PC-9 (cell line): ENCODE data around the gene CDH19.

Source experiments
- CTCF ChIP-seq: fragments of 200-600 bp; sonication (generic); conservative IDR thresholded peaks from 2 replicates; pipeline ENCODE4 v1.6.1; 2017; ENCODE audit warnings: mixed run types, antibody characterized with exemption, mild to moderate bottlenecking, moderate library complexity
- EZH2 ChIP-seq: fragments of 200-600 bp; sonication (generic); IDR thresholded peaks from 2 replicates; pipeline ENCODE4 v1.8.0; 2017; ENCODE audit warnings: antibody characterized with exemption, low read depth

- TF ChIP-seq CTCF (no peak), EZH2 (no peak)
Measured at GRCh38 chr18:66511792-66512191, 92.1 kb downstream of the CDH19 start.
